DND-41 (cell line): ENCODE results near the gene TMUB2.

Experiments
- ATAC-seq: fragments of 200-7000 bp; cut with Tn5 transposase; 3 replicates; pipeline ENCODE4 v1.9.1; 2021; ENCODE audit warnings: low read depth; ENCODE audit not compliant: insufficient read depth
- DNase-seq: peaks from one replicate; pipeline ENCODE4 v3.0.0-alpha.2; 2020
- H2AFZ ChIP-seq: 2 replicates; pipeline ENCODE4 v1.6.0; 2012; ENCODE audit warnings: low read depth, low read length
- H3K27ac ChIP-seq: 2 replicates; pipeline ENCODE4 v1.5.1; 2012; ENCODE audit warnings: low read length, inconsistent platforms
- H3K27me3 ChIP-seq: fragments of 200-600 bp; sonication (generic); 2 replicates; pipeline ENCODE4 v1.6.0; 2012; ENCODE audit warnings: low read length, mild to moderate bottlenecking, inconsistent platforms; ENCODE audit not compliant: insufficient read depth, poor library complexity
- H3K36me3 ChIP-seq: 2 replicates; pipeline ENCODE4 v1.5.1; 2012; ENCODE audit warnings: low read length, inconsistent platforms; ENCODE audit not compliant: insufficient read depth
- H3K4me1 ChIP-seq: 2 replicates; pipeline ENCODE4 v1.5.1; 2012; ENCODE audit warnings: mild to moderate bottlenecking, low read length; ENCODE audit not compliant: insufficient read depth
- H3K4me2 ChIP-seq: 2 replicates; pipeline ENCODE4 v1.6.0; 2012; ENCODE audit warnings: mild to moderate bottlenecking, moderate library complexity, low read length, inconsistent platforms; ENCODE audit not compliant: insufficient read depth
- H3K4me3 ChIP-seq, 2 experiments: fragments of 200-600 bp in 1 of 2; shearing (Covaris generic) in 1 of 2; 2 replicates each; pipeline ENCODE4 v1.5.1; 2012 to 2016; ENCODE audit warnings: inconsistent platforms in 2 of 2, low read length in 2 of 2, mild to moderate bottlenecking in 2 of 2, low read depth in 1 of 2, moderate library complexity in 1 of 2
- H3K79me2 ChIP-seq: 2 replicates; pipeline ENCODE4 v1.6.0; 2012; ENCODE audit warnings: low read length, inconsistent platforms; ENCODE audit not compliant: insufficient read depth
- H3K9ac ChIP-seq: 2 replicates; pipeline ENCODE4 v1.6.0; 2012; ENCODE audit warnings: low read depth, mild to moderate bottlenecking, inconsistent platforms, low read length, moderate library complexity
- H3K9me3 ChIP-seq: 2 replicates; pipeline ENCODE4 v1.5.1; 2012; ENCODE audit warnings: low read length, moderate library complexity, mild to moderate bottlenecking, inconsistent platforms; ENCODE audit not compliant: insufficient read depth, severe bottlenecking
- H4K20me1 ChIP-seq: 2 replicates; pipeline ENCODE4 v1.6.0; 2012; ENCODE audit warnings: low read length; ENCODE audit not compliant: insufficient read depth
- EZH2 ChIP-seq: IDR thresholded peaks from 3 replicates; pipeline ENCODE4 v1.6.1; 2012; ENCODE audit warnings: borderline replicate concordance, low read depth, mild to moderate bottlenecking, moderate library complexity, low read length, inconsistent platforms; ENCODE audit not compliant: severe bottlenecking
- TF ChIP-seq, protein P1 (sequence below): IDR thresholded peaks from 2 replicates; pipeline ENCODE4 v1.5.1; 2012; ENCODE audit warnings: borderline replicate concordance, low read length, moderate library complexity, mild to moderate bottlenecking; ENCODE audit not compliant: poor library complexity, severe bottlenecking; ENCODE audit errors: extremely low read depth

TMUB2 gene

DNA sequence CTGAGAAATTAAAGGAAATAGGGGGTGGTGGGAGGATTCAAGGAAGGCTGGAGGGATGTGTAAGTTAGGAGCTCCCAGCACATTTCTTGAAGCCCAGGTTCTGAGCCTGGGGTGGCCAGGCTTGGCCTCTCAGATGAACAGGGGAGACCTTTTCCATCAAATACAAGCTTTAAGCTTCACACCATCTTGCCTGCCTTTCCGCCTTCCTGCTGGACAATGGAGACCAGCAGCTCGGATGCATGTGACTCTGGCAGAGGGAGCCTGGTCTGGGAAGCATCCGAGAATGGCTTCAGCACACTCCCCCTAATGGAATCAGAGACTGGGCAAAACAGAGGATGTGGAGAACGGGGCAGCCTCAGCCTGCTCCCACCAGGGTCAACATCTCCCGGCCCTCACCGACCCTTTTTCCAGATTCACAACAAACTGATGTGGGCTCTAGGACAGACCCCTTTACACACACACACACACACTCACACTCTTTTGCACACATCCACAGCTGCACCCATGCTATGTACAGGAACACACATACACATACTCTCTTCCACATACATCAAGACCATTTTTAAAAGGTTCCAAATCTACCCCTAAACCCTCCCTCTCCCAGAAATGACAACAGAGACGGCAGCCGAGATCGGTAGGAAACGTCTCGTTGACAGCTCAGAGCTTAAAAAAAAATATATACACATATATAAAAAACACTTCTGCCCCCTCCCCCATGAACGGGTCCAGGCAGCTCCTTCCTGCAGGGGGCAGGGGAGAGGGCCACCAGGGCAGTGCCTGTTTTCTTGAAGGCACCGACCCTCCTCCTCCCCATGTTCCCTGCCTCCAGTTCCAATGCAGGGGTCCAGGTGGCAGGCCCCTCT lies 19.4 kb downstream of the TMUB2 start:
- Histone ChIP-seq H3K27ac (no peak overlapping the region), H3K4me1 (peaks cover 21% of the 10 kb centered on the region)

DNA sequence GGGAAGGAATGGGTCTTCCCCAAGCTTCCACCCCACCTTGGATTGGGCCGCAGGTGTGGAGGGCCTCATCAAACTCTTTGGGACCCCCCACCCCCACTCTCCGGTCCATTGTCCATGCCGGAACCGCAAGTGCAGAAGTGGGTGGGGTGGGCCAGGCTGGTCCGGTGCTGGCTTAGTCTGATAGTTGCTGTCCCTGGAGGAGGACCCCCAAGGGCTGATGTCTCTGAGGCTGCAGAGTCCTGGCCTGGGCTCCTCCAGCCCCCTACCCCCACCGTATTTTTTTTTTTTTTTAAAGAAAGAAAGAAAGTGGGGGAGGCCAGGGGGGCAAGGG lies 20.0 kb downstream of the TMUB2 start:
- no peaks in the 10 kb centered on the region for H3K27me3 ChIP-seq
- peaks cover 21% of the 10 kb centered on the region for H4K20me1 ChIP-seq
- H3K4me2 ChIP-seq: no peak overlapping the region
- H3K4me1 ChIP-seq: peaks cover 25% of the 10 kb centered on the region
- TF ChIP-seq, protein P1, sequence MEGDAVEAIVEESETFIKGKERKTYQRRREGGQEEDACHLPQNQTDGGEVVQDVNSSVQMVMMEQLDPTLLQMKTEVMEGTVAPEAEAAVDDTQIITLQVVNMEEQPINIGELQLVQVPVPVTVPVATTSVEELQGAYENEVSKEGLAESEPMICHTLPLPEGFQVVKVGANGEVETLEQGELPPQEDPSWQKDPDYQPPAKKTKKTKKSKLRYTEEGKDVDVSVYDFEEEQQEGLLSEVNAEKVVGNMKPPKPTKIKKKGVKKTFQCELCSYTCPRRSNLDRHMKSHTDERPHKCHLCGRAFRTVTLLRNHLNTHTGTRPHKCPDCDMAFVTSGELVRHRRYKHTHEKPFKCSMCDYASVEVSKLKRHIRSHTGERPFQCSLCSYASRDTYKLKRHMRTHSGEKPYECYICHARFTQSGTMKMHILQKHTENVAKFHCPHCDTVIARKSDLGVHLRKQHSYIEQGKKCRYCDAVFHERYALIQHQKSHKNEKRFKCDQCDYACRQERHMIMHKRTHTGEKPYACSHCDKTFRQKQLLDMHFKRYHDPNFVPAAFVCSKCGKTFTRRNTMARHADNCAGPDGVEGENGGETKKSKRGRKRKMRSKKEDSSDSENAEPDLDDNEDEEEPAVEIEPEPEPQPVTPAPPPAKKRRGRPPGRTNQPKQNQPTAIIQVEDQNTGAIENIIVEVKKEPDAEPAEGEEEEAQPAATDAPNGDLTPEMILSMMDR: no peak
- no peak for TF ChIP-seq EZH2
- H3K4me3 ChIP-seq: no peak overlapping the region
- H3K9ac ChIP-seq: no peak overlapping the region
- H2AFZ ChIP-seq: no peak overlapping the region
- H3K36me3 ChIP-seq: peaks cover 52% of the 10 kb centered on the region
- no peaks in the 10 kb centered on the region for H3K9me3 ChIP-seq
- H3K27ac ChIP-seq: no peak overlapping the region
- ATAC-seq: no peak
- no peak for DNase-seq
- 0 out of 2 replicates have a peak, but pooled peaks cover 3% of the 10 kb centered on the region for H3K79me2 ChIP-seq

More for the DNA sequence above, 19.4 kb downstream of the TMUB2 start:
- no peak overlapping the region for H3K4me2 ChIP-seq
- H3K36me3 ChIP-seq: peaks cover 46% of the 10 kb centered on the region
- H3K79me2 ChIP-seq: 0 out of 2 replicates have a peak, but pooled peaks cover 3% of the 10 kb centered on the region
- TF ChIP-seq, protein P1: peak; percentile 40
- TF ChIP-seq EZH2: no peak
- no peaks in the 10 kb centered on the region for H3K27me3 ChIP-seq
- no peaks in the 10 kb centered on the region for H3K9me3 ChIP-seq
- ATAC-seq (no peak), DNase-seq (no peak)
- H4K20me1 ChIP-seq: peaks cover 15% of the 10 kb centered on the region
- H3K9ac ChIP-seq: no peak overlapping the region
- no peak overlapping the region for H2AFZ ChIP-seq
- no peak overlapping the region for H3K4me3 ChIP-seq

DNA sequence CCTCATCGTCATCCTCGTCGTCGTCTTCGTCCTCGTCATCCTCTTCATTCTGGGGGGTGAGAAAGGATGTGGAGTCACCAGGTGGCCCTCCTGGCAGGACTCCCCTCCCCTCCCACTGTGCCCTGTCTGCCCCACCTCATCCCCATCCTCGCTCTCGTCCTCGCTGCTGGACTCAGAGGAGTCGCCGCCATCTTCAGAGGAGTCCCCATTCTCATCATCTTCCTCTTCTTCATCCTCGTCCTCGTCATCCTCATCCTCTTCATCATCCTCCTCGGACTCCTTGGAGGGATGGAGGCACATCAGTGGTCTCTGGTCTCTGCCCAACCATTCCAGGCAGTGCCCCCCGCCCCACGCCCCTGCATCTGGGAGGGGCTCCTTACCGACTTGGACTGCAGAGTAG lies 20.5 kb downstream of the TMUB2 start:
- Histone ChIP-seq H3K9ac (no peak overlapping the region), H3K4me1 (peaks cover 26% of the 10 kb centered on the region), H3K4me3 (no peak overlapping the region), H3K27me3 (no peaks in the 10 kb centered on the region), H3K79me2 (0 out of 2 replicates have a peak, but pooled peaks cover 3% of the 10 kb centered on the region), H3K36me3 (peaks cover 56% of the 10 kb centered on the region), H4K20me1 (peaks cover 22% of the 10 kb centered on the region), H3K27ac (no peak overlapping the region), H2AFZ (no peak overlapping the region), H3K9me3 (no peaks in the 10 kb centered on the region), H3K4me2 (no peak overlapping the region)
- DNase-seq (no peak), ATAC-seq (no peak)
- TF ChIP-seq, protein P1: no peak
- TF ChIP-seq EZH2: no peak
